Non-pigmented ciliary epithelial cell (primary cell): ENCODE results near the gene CHST11.
A peak's percentile ranks its signal among the peaks of the same experiment; 100 is the strongest.

Experiments
- DNase-seq: peaks from one replicate; pipeline ENCODE4 v3.0.0-alpha.2; 2010; ENCODE audit warnings: low read depth

Gene CHST11

DNA sequence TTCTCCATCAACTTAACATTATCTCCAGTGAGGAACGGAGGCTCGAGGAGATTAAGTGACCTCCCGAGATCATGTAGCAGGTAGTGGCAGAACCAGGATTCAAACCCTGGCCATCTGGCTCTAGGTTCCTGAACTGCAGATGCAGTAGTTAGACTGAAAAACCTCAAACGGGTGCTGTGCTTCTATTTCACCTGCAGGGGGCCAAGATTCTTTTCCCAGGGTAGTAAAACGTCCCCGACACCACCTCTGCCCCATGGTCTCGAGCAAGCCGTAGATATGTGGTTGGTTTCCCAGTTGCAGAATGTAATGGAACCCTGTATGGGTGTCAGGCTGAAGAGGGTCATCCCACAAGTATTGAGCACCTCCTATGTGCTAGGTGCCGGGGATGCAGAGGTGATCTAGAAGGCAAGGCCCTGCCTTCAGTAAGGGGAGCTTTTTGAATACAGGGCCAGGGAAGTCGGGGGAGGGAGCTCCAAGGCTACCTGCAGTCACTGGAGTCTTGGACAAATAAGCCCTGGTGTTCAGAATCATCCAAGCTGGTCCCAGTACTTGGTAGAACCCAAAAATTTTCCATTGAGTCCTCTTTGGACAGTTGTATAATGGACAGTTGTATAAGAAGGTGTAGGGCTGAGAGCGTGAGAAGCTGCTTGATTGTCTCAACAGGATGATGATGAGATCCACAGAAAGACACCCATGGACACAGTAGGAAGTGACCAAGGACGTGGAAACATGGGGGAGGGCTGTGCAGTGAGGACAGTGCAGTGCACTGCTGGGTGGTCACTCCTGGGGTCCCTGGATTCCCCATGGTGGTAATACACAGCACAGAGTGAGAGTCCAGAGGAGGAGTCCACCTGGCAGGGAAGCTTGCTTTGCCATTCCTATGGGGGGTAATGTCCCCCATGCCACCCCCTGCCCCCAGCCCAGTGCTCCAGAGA is 197.2 kb downstream of the CHST11 start:
- no peak for DNase-seq

DNA sequence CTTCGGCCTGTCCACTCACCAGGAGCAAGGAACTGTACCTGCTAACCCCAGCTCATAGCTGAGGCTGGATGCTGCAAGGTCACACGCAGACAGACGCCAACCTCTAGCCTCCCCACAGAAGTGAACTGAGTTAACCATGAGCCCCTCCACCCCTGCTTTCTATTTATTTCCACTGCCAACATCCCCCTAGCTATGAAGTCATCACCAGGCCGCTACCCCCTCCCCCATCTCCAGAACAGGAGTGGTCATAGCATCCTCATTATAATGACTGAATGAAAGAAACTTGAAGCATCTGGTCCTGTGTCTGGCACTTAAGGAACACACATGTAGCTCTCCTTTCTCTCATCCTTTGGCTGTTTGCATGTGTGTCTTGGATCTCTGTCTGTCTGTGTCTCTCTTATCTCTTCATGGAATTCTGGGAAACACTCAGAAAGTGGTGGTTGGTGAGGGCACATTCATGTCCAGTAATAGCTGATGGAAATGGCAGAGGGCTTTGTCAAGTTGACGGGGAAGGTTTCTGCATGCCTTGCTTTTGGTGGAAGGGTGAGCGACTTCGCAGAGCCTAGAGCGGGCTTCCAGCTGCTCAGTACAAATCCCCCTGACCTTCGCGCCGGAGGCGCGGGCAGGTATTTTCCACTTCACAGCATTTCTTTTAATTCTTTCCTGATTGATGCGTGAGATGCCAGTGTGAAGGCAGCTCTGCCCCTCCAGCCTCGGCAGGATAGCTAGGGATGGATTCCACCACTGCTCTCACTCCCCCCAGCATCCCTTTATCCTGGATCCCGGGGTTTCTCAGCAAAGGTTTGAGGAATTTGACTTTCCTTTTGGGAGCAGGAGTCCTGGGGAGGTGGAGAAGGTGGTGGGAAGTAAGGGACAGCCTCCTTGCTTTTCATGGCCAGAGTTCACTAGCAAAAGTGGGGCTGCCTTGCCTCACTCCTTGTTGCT is 198.2 kb downstream of the CHST11 start:
- DNase-seq, result no peak

GRCh38 chr12:104656383-104656782 is 199.6 kb downstream of the CHST11 start:
- peak; percentile 28 for DNase-seq

DNA sequence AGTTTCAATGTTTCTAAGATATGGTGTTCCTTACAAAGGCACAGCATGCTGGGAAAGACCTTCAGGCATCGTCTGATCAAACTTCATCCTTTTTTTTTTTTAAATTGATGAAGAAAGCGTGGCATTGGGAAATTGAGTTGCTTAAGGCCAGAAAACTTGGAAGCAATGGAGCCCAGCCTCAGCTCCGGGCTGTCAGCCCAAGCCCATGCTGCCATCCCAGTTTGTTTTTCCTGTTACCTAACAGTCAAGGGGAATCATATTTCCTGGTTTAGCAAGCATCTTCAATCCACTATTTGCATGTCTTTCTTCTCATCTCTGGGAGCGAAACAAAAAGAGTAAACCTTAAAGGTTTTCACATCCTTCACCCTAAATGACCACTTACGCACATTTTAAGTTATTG is 200.2 kb downstream of the CHST11 start:
- no peak for DNase-seq

GRCh38 chr12:104657726-104658484 is 201.2 kb downstream of the CHST11 start:
- no peak for DNase-seq

- DNase-seq, result no peak
Observed at GRCh38 chr12:104659058-104659457, 202.3 kb downstream of the CHST11 start.

GRCh38 chr12:104662203-104662602 is 205.5 kb downstream of the CHST11 start:
- no peak for DNase-seq

DNA sequence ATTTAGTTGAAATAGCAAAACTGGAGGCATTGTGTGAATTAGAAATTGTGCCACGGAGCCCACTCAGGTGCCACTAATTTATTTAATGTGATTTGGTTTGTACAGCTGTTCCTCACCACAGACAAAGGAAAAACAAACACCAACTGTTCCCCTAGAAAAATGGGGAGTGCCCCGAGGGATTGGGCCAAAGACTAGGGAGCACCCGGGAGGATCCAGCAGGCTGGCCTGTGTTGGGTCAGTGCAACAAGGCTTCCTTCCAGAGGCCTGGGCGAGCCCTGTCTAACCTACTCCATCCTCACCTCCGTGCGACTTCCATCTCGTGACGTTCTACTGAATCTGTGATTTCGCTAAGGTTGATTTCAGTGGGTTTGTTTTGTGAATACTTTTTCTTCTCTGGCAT is 206.2 kb downstream of the CHST11 start:
- DNase-seq, result no peak

GRCh38 chr12:104664351-104664750 is 207.6 kb downstream of the CHST11 start:
- DNase-seq, result no peak

DNA sequence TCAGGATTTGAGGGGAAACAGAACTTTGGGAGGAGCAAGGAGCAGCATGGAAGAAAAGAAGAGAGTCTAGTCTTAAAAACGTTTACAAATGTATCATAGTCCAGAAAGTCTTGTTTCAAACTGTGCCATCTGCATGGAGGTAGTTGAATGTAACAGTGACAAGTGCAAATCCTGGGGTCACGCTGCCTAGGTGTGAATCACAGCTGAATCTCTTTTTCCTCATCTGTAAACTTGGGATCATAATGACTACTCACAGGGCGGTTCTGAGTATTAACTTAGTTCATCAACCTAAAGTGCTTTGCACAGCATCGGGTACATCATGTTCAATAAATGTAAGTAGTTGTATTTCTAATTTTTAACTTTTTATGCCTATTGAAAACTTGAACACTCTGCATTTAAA is 208.5 kb downstream of the CHST11 start:
- DNase-seq, result no peak

GRCh38 chr12:104667139-104667538 is 210.4 kb downstream of the CHST11 start:
- DNase-seq, result no peak

GRCh38 chr12:104668274-104668718 is 211.5 kb downstream of the CHST11 start:
- DNase-seq, result peak; percentile 13

DNA sequence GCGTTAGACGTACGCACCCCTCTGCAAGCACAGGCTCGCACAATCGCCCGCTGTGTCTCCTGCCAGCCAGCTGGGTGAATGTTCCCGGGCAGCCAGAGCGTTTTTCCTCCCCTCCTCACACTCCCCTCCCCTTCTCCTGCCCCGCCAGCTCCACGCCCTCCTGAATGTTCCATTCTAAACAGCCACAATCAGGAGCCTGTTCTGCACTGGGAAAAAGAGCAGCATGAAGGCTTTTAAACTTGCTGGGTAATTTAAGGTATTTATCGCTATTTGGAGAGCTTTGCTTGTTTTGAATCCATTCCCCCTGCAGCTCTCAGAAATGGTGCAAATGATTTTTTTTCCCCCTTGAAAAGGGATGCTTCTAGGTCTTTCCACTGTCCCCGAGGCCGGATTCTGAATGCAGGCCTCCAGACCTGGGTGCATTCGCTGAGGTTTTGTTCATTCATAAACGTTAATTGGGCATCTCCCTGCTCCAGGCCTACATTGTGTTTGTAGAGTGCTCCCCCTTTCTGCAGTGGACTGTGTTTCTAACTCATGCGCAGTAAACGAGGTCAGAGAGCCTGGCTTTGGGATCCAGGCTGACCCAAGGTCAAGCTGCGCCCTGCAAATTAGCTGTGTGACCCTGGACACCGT is 212.5 kb downstream of the CHST11 start:
- DNase-seq, result no peak

DNA sequence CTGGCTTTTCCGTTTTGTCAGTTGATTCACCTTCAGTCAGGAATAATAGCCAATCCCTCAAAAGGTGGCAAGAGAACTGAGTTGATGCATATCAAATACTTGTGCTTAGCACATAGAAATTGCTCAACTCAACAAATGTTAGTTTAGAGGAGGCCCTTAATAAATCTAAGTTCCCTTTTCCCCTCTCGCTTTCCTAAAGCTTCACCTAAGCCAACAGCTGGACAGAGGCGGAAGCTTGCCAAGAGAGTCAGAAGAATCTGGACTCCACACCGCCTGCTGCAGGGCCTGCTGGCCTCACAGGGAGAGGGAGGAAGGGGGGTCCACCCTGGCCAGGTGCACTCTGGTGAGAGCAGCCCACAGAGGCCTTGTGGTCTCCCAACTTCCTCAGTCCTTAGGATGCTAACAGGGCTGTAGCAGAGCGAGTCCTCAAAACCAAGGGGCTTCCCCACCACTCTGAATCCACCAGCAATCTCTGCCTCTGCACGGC is 213.1 kb downstream of the CHST11 start:
- no peak for DNase-seq

DNA sequence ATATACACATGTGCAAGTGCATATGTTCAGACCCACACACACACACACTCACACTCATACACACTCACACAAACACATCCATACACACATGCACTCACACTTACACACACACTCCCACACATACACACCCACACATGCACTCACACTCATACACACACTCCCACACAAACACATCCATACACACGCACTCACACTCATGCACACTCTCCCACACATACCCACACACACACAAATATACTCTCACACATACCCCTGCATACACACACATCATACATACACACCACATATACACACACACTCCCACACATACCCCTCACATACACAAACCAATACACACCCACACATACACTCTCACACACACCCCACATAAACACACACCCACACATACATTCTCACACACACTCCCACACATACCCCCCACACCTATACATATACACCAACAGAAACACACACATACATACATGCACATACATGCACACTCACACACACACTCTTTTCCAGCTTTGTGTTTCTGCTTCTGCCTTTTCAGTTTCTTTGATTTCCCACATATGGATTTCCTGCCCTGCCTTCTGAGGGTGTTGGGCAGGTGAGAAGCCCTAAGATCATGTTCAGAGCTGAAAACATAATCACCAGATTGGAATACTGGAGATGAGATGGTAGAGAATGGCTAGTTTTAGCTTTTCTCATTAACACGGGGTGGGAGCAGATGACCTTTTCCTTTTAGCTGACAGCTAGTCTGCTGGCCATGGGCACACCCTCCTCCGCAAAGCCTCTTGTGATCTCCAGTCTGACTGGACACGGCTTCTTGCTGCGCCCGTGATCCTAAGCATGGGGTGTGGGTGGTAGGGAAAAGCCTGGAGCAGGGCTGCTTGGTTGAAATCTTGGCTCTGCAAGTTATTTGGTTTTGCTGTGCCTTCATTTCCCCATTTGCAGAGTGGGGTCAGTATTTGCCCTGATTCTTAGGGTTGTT is 214.0 kb downstream of the CHST11 start:
- DNase-seq, result no peak

GRCh38 chr12:104671409-104672095 is 214.8 kb downstream of the CHST11 start:
- DNase-seq, result no peak

DNA sequence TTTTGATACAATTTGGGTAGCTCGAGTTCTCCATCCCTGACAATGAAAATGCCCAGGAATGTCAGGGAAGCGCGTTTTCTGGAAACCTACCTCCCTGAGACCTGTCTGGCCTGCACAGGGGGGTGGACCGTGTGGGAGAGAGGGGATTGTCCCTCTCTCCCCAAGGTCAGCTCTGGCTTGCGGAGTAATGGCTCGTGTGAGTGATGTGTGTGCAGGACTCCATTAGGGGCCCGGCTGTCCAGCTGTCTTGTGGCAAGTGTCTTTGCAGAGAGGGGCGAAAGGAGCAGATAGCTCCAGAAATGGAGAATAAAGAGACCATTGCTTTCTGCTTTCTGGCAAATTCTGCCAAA is 215.3 kb downstream of the CHST11 start:
- no peak for DNase-seq

- no peak for DNase-seq
Observed at GRCh38 chr12:104672501-104673265, 215.9 kb downstream of the CHST11 start.

- DNase-seq, result no peak
Observed at GRCh38 chr12:104673294-104673693, 216.5 kb downstream of the CHST11 start.
